Measurements from ENCODE around the gene LY6G5C.
"Not testable (repeated sequence)": the region's sequence is repeated elsewhere in the genome, so short reads cannot be mapped to it uniquely, and the experiment has no call there.

The LY6G5C gene

DNA sequence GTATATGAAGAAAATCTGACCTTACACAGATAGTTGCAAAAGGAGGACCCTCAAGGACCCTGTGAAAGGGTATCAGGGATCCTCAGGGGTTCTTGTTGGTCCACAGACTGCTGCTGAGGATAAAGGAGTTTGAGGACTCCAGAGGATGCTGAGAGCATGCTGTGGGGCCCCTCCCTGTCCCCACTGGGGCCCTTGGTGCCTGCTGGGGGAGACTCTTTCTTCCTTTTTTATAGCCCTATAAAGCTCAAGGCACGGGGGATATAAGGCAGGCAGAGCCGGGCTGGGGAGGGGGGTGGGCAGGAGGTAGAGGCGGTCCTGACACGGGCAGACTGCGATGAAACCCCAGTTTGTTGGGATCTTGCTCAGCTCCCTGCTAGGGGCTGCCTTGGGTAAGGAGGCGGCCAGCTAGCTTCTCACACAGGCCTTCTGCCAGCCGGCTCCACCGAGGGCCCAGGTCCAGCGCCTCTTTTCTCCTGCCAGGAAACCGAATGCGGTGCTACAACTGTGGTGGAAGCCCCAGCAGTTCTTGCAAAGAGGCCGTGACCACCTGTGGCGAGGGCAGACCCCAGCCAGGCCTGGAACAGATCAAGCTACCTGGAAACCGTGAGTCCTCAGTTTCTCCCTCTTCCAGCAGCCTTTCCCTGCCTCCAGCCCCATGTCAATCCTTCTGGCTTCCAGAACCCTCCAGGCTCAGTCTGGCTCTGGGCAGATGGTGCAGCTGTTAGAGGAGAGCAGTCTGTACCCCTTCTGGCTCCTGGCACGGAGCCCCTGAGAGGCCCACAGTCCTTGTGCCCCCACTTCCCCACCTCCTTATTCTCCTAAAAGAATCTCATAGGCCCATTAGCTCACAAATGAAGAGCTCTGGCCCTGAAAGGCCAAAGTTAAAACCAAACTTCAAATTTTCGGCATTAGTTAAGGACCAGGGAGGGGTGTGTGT lies 34.4 kb upstream of the LY6G5C start, which contains the start of gene LY6G6D:
Gene LY6G6D (plus strand): TSS at position 327 of the 937 bp plus-strand sequence. CDS start 8 bp downstream, at position 335.
- DNase-seq (ENCODE audit: low read depth) = no peak

DNA sequence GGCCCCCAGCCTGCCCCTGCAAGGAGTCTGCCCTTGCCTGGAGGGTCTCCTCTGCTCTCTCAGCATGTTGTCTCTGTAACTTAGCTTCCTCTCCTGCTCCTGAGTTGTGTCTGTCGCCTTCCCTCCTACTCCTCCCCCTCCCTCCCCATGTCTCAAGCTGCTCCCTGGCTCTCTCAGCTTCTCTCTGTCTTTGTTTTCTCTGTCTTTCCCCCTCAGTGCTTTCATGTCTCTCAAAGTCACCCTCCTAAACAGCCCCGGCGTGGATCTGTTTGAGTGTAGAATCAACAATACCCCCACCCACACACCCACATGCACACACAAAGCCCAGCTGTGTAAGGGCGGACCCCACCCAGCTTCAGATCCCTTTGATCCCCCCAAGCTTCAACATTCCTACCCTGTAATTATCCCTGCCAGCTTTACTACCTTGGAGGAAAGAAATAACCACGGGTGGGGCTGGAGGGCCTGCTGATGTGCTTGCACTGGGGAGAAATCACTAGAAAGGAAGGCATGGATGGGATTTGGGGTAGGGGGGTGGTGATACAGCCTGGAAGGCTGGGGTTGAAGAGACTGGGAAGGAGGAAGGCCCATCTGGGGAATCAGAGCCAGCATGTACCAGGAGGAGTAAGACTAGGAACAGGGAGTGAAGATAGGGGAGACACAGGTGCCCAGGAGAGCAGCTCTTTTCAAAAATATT lies 33.3 kb upstream of the LY6G5C start:
- DNase-seq (ENCODE audit: low read depth) = no peak

- no peak for DNase-seq (ENCODE audit: low read depth)
Observed at GRCh38 chr6:31713465-31713864, 32.6 kb upstream of the LY6G5C start.

- no peak for DNase-seq (ENCODE audit: low read depth)
Observed at GRCh38 chr6:31712296-31712695, 31.4 kb upstream of the LY6G5C start.

DNA sequence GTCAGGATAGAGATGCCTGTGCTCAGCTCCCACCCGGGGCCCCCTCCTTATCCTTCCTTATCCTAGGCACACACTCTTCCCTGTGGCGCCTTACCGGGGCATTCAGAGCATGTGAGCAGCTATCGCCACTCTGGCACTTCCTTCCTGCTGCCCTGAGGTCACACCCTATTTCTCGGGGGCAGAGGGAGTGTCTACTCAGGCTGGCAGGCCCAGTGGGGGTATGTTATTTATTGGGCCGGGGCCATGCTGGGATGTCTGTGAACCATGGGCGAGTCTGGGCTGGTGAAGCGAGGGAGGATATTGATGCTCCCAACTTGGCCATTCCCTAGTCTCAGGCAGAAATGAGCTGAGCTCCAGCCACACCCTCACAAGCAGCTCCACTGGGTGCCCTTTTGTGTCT lies 30.4 kb upstream of the LY6G5C start:
- DNase-seq (ENCODE audit: low read depth) = no peak

GRCh38 chr6:31710523-31711219 lies 29.8 kb upstream of the LY6G5C start:
- no peak for DNase-seq (ENCODE audit: low read depth)

GRCh38 chr6:31709157-31709556 lies 28.3 kb upstream of the LY6G5C start:
- not testable (repeated sequence) for DNase-seq (ENCODE audit: low read depth)

- DNase-seq (ENCODE audit: low read depth) = no peak
Observed at GRCh38 chr6:31708224-31708623, 27.4 kb upstream of the LY6G5C start.

- no peak for DNase-seq (ENCODE audit: low read depth)
Observed at GRCh38 chr6:31707701-31708100, 26.8 kb upstream of the LY6G5C start.

DNA sequence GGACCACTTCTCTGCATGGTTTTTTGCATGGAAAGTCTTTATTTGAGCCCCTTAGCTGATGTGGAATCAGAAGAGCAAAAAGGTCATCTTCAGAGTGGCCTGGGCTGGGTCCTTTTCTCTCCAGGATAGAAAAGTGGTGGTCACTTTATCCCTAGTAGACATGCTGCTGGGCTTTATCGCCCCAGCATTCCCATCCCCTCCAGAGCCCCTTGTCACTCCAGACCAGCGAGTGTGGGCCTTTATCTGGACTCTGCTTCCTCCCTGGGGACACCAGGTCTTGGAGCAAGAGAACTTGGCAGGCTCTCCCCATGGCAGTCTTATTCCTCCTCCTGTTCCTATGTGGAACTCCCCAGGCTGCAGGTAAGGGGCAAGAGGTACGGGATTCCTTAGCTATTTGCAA lies 25.7 kb upstream of the LY6G5C start, which contains the start of gene LY6G6F:
Gene LY6G6F (plus strand): TSS at position 268 of the 400 bp plus-strand sequence. CDS start 41 bp downstream, at position 309.
- no peak for DNase-seq (ENCODE audit: low read depth)

DNA sequence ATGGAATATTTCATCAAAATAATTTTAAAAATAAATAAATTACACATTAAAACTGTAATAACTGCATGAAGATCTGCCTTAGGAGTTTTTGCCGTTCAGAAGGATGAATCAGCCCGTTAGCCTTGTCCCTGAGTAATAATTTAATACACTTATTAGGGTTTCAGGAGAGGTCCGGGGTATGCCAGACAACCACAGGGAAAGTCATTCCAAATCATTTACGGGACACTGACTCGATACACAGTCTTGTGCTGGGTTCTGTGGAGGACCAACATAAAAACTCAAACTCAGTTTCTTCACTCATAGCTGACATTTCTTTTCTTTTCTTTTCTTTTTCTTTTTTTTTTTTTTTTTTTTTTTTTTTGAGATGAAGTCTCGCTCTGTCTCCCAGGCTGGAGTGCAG lies 25.1 kb upstream of the LY6G5C start:
- no peak for DNase-seq (ENCODE audit: low read depth)

DNA sequence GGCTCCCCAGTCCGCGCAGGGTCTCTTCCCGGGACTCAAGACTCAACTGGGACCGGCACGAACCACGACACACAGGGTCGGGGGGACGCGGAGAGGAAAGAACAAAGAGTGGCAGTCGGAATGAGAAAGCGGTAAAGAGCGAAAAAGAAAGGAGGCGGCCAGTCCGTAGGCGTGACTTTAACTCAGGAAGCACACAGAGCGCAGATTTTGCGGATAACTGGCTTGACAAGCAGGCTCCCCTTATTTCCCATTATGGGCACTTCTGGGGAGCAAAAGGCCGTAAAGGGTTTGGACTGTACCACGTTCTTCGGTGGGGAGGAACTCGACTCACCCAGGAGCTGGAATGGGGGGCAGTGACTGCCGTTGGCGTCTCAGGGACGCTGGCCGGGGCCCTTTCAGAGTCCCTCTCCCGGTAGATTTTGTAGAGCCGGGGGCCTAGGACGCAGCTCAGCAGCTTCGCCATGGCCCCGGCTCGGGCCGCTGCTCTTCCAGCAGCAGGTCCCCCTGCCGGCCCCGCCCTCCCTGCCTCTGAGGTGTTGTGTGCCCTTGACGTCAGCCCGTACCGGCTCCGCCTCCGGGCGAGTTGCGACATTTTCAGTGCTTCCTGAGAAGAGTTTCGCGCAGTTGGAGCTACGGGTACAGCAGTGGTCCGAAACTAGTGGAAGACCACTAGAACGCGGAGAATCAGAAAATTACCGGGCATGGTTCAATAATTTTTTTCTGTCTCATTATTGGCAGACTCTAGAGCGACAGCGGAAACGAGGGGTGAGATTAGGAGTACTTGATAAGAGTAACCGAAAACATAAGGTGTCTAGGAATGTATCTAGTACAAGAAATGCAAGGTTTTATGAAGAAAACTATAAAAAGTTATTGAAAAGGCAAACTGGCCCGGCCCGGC lies 22.2 kb upstream of the LY6G5C start, which contains the start of gene ABHD16A:
Gene ABHD16A (minus strand): TSS at position 506 of the 898 bp plus-strand sequence. CDS start 43 bp downstream, at position 463.
- peak; percentile 99 for DNase-seq (ENCODE audit: low read depth)

DNA sequence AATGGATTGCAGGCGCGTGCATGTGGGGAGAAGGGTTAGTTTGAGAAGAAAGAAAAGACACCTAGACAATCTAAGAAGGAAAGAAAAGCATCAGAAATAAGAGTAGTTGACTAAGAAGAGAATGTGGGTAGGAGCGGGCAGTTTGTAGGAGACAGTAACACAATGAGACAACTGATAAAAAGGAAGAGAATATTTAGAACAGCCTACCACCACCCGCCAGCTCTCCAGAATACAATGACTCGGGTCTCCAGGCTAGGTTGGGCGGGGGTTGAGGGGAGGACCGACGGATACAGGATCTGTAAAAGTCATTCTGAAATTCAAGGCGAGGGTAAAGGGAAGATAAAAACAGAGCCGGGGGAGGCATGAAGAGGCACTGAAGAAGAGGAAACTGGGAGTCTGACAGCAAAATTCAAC lies 21.5 kb upstream of the LY6G5C start:
- DNase-seq (ENCODE audit: low read depth) = no peak

DNA sequence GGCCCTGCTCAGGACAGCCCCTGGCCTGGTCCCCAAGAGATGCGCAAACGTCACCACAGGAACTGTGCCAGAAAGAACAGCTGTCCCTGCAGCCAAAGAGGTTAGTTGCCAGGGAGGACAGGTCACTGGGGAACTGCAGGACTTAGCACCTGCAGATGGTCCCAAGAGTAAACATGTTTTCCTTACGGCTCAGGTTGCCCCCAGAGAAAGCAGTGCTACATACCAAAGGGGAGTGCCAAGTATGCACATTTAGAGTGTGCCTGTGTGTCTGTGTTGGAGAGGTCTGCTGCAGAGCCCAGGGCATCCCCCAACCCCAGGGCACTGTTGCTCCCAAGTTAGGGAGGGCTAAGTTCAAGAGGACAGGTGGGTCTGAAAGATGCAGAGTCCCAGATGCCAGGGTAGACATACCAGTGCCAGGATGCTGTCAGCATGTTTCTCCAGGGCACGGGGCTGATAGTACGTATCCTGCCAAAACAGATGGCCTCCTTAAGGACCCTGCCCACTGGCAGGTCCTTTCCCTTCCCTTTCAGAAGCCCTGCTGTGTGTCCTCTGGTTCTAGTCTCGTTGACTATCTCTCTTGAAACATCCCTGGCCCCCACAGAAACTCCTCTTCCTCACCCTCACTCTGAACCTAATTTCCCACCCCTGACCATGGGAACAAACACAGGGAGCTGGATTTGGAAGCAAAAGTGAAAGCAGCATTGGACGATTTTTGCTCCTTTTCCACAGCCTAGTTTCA lies 21.0 kb upstream of the LY6G5C start:
- peak; percentile 49 for DNase-seq (ENCODE audit: low read depth)

DNA sequence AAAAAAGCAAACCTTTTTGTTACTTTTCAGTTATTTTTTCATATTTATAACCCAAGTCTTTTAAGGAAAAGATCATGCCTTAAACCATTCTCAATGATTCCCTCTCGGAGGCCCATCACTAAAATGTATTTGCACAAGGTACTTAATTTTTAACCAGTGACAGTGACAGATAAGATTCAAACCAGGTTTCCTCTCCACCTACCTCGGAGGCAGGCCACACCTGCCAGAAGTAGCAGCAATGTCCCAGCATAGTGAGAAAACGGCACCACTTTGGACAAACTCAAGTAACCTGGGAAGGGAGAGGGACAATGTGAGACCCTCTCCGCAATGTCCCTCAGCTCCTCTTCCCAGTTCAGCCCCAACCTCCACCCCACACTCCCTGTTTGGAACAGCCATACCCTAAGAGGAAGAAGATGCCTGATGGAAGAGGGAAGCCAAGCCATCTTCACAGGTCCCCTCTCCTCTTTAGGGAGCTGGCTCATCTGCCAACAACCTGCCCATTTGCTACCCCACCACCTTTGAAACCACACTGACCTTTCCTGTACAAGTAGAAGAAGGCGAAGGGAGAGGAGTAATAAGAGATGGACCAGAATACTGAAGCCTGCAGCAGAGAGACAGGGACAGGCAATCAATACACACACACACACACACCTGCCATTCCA lies 20.0 kb upstream of the LY6G5C start:
- DNase-seq (ENCODE audit: low read depth) = no peak

GRCh38 chr6:31697555-31697954 lies 16.7 kb upstream of the LY6G5C start:
- peak; percentile 33 for DNase-seq (ENCODE audit: low read depth)

DNA sequence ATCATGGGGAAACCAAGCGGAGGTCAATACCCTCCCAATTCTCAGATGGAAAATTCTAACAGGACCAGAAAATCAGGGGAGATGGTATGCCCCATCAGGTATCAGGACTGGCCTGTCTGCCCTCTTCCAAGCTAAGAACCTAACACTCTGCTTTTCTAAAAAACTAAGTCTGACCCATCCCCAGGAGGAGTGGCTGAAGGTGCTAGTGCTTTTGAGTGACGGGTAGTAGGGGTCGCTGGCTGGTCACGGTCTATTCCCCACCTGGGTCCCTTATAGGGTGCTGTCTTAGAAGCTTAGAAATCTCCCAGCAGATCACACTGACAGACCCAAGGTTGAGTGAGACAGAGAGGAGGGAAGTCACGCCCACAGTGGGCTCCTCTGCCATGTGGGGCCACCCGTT lies 12.7 kb upstream of the LY6G5C start:
- no peak for DNase-seq (ENCODE audit: low read depth)

- no peak for DNase-seq (ENCODE audit: low read depth)
Observed at GRCh38 chr6:31692886-31693285, 12.0 kb upstream of the LY6G5C start.

GRCh38 chr6:31692353-31692752 lies 11.5 kb upstream of the LY6G5C start:
- no peak for DNase-seq (ENCODE audit: low read depth)

GRCh38 chr6:31691564-31692108 lies 10.8 kb upstream of the LY6G5C start:
- no peak for DNase-seq (ENCODE audit: low read depth)
